Left lung (tissue), 10 donors: ENCODE data around the gene UBXN11. TPM values are rescaled to one million over a fixed set of nuclear protein-coding genes. Genes with fewer than 3 reads are reported as not detected.
"Not testable (repeated sequence)": the region's sequence is repeated elsewhere in the genome, so short reads cannot be mapped to it uniquely, and the experiment has no call there.

Experiments used
- ATAC-seq: fragments of 200-7000 bp; cut with Tn5 transposase; one replicate; pipeline ENCODE4 v1.9.1; 2020; ENCODE audit warnings: moderate library complexity
- DNase-seq, 4 donors: peaks; one replicate each; pipeline ENCODE4 v3.0.0-alpha.2; 2013 to 2020
- H3K27ac ChIP-seq, 2 donors: fragments of 200-600 bp; sonication (generic) in 1 of 2; one replicate each; pipeline versions ENCODE4 v1.5.0 to v1.8.0; 2020 to 2021
- H3K27me3 ChIP-seq, 2 donors: fragments of 200-600 bp; sonication (generic) in 1 of 2; one replicate each; pipeline versions ENCODE4 v1.5.0 to v1.8.0; 2020 to 2021
- H3K36me3 ChIP-seq, 2 donors: fragments of 200-600 bp; sonication (generic) in 1 of 2; one replicate each; pipeline versions ENCODE4 v1.5.0 to v1.8.0; 2020 to 2021
- H3K4me1 ChIP-seq, 2 donors: fragments of 200-600 bp; one replicate each; pipeline ENCODE4 v1.8.0; 2021
- H3K4me3 ChIP-seq, 2 donors: fragments of 200-600 bp; sonication (generic) in 1 of 2; one replicate each; pipeline versions ENCODE4 v1.5.0 to v1.8.0; 2020 to 2021; ENCODE audit warnings: mild to moderate bottlenecking in 1 of 2
- H3K9me3 ChIP-seq, 2 donors: fragments of 200-600 bp; sonication (generic) in 1 of 2; one replicate each; pipeline versions ENCODE4 v1.5.0 to v1.8.0; 2020 to 2021
- intact Hi-C, 2 donors: fragments of 100-400 bp; cut with DNase I; formaldehyde crosslinking; loops; one replicate each; pipeline versions ENCODE4 v1.11.2 to v1.14.2; 2022
- polyA plus RNA-seq, 6 donors: library from polyadenylated mRNA; unstranded; fragments of 120-200 nt; gene quantifications; one replicate each; pipeline ENCODE4 v1.2.1, GENCODE V29; 2013; ENCODE audit not compliant: insufficient read length in 6 of 6
- total RNA-seq, 2 donors: library from RNA; stranded (reverse); fragmentation: NEBNext Ultra II Directional; extraction: Animal tissue kit (Norgen Biotek cat#: 25700); gene quantifications; one replicate each; pipeline ENCODE4 v1.2.1, GENCODE V29; 2021
- TF ChIP-seq, protein P1 (sequence below), 2 donors: fragments of 200-600 bp; sonication (generic) in 1 of 2; IDR thresholded peaks; one replicate each; pipeline versions ENCODE4 v1.5.0 to v1.8.0; 2021; ENCODE audit warnings: antibody characterized with exemption in 2 of 2
- donor health status: DM: no; HTN: yes; CAD: no.
- donor health status: DM: no; HTN: no; CAD: no.

UBXN11 gene
- total and polyA plus RNA-seq, 8 donors, result 23.0 to 43.1 (median 26.1) TPM

DNA sequence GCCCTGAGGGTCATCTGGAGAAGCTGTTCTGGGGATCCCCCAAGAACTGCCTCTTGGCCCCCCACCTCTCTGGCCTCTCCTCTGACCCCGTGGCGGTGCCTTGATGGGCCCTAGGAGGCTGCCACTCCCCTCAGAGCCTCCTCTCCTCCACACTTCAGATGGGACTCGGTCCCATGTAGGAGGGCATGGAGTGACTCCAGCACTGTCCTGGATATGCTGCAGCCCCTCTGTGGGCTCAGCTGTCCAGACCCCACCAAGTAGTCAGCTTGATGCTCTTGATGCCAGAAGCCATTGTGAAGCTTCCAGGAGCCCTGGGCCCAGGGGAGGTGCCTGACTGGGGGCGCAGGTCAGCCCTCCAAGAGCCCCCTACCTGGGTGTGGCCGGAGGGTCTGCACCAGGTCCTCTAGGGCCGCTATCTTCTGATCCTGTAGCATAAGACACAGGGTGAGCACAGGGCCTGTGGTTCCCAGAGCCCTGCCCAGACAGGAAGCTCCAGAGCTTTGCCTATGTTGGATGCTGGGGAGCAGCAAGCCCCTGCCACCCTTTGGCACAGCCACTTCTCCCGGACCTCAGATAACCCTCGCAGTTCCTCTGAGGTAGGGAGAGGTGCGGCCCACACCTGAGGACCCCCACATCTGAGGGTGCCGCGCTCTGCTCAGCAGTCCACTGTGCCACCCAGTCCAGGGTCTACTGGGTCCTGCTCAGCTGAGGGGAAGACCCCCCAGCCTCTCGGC is 9.2 kb downstream of the UBXN11 start:
- DNase-seq, result no peak
- ATAC-seq, result no peak
- no peak overlapping the region for H3K27ac ChIP-seq
- H3K9me3 ChIP-seq, result no peaks in the 10 kb centered on the region
- H3K36me3 ChIP-seq, result peaks cover 0 to 24% of the 10 kb centered on the region in 2 donors
- TF ChIP-seq, protein P1, sequence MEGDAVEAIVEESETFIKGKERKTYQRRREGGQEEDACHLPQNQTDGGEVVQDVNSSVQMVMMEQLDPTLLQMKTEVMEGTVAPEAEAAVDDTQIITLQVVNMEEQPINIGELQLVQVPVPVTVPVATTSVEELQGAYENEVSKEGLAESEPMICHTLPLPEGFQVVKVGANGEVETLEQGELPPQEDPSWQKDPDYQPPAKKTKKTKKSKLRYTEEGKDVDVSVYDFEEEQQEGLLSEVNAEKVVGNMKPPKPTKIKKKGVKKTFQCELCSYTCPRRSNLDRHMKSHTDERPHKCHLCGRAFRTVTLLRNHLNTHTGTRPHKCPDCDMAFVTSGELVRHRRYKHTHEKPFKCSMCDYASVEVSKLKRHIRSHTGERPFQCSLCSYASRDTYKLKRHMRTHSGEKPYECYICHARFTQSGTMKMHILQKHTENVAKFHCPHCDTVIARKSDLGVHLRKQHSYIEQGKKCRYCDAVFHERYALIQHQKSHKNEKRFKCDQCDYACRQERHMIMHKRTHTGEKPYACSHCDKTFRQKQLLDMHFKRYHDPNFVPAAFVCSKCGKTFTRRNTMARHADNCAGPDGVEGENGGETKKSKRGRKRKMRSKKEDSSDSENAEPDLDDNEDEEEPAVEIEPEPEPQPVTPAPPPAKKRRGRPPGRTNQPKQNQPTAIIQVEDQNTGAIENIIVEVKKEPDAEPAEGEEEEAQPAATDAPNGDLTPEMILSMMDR (IDR thresholded peaks at IDR 0.05), result no peak
- peaks cover 0 to 19% of the 10 kb centered on the region in 2 donors for H3K4me1 ChIP-seq
- no peak overlapping the region for H3K4me3 ChIP-seq
- H3K27me3 ChIP-seq, result no peaks in the 10 kb centered on the region
- intact Hi-C loops, result no loop called here

DNA sequence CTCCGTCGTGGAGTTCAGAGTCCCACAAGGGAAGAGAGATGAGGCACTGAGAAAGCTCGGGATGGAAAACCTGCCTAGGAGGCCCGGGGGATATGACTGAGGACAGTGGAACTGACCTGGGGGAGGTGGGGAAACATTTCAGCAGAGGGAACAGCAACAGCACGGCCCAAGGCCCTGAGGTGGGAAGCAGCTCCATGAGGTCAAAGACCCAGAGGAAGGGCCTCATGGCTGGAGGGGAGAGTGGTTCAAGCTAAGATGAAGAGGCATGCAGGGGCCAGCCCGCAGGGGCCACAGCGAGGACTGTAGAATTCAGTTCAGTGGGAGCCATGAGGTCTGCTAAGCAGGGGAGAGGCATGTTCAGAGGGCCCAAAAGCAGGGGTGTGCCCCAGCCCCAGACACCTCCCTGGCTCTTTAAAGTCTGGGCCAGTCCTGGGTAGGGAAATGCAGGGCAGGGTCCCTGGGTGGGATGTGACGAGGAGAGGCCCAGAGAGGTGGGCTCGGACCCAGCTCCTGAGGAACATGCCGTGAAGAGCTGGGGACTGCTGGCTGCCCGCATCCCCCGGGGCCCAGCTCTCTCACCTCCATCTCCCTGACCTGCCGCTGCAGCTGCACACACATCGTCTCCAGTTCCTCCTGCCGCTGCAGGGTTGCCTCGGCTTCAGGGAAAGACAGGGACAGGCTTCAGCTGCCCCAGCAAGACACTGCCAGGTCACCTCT is 9.9 kb downstream of the UBXN11 start:
- Histone ChIP-seq H3K4me1 (peaks cover 0 to 26% of the 10 kb centered on the region in 2 donors), H3K27ac (no peak overlapping the region), H3K27me3 (no peaks in the 10 kb centered on the region), H3K9me3 (no peaks in the 10 kb centered on the region), H3K36me3 (peaks cover 0 to 24% of the 10 kb centered on the region in 2 donors), H3K4me3 (no peak overlapping the region)
- DNase-seq (no peak), ATAC-seq (no peak)
- intact Hi-C loops, result no loop called here
- TF ChIP-seq, protein P1 (IDR thresholded peaks at IDR 0.05), result no peak

- H3K27ac ChIP-seq, result no peak overlapping the region
- intact Hi-C loops, result no loop called here
- DNase-seq, result no peak
- no peak for ATAC-seq
- H3K27me3 ChIP-seq, result no peaks in the 10 kb centered on the region
- peaks cover 0 to 24% of the 10 kb centered on the region in 2 donors for H3K36me3 ChIP-seq
- peaks cover 0 to 36% of the 10 kb centered on the region in 2 donors for H3K4me1 ChIP-seq
- H3K9me3 ChIP-seq, result no peaks in the 10 kb centered on the region
- no peak overlapping the region for H3K4me3 ChIP-seq
- TF ChIP-seq, protein P1 (IDR thresholded peaks at IDR 0.05), result no peak
These were observed 11.0 kb downstream of the UBXN11 start for GRCh38 chr1:26295194-26296138.

GRCh38 chr1:26293911-26294463 is 12.4 kb downstream of the UBXN11 start:
- intact Hi-C loops, result no loop called here
- H3K27me3 ChIP-seq, result no peaks in the 10 kb centered on the region
- H3K9me3 ChIP-seq, result no peaks in the 10 kb centered on the region
- DNase-seq (no peak), ATAC-seq (no peak)
- H3K4me1 ChIP-seq, result peaks cover 0 to 51% of the 10 kb centered on the region in 2 donors
- H3K4me3 ChIP-seq, result no peak overlapping the region
- H3K27ac ChIP-seq, result no peak overlapping the region
- peaks cover 0 to 24% of the 10 kb centered on the region in 2 donors for H3K36me3 ChIP-seq
- TF ChIP-seq, protein P1 (IDR thresholded peaks at IDR 0.05), result no peak

- H3K36me3 ChIP-seq, result peaks cover 0 to 24% of the 10 kb centered on the region in 2 donors
- ATAC-seq, intact Hi-C loops: not testable (repeated sequence)
These were observed 13.7 kb downstream of the UBXN11 start for GRCh38 chr1:26292735-26293134.

More at GRCh38 chr1:26292735-26293134, 13.7 kb downstream of the UBXN11 start:
- DNase-seq, H3K9me3 ChIP-seq, H3K4me3 ChIP-seq, H3K27ac ChIP-seq, H3K27me3 ChIP-seq: not testable (repeated sequence)
- peaks cover 0 to 55% of the 10 kb centered on the region in 2 donors for H3K4me1 ChIP-seq
